ENCODE results near the gene PSORS1C1.
A peak's percentile ranks its signal among the peaks of the same experiment; 100 is the strongest.

PSORS1C1 gene

DNA sequence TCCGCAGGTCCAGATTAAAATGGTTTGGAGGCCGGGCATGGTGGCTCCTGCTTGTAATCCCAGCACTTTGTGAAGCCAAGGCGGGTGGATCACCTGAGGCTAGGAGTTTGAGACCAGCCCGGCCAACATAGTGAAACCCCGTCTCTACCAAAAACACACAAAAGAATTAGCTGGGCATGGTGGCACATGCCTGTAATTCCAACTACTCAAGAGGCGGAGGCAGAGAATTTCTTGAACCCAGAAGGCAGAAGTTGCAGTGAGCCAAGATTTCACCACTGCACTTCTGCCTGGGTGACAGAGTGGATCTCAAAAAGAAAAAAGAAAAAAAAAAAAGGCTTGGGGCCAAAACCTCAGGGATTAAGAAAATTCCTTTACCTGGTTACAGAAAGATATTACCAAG lies 32.7 kb upstream of the PSORS1C1 start:
- H3K9ac ChIP-seq, result no peak overlapping the region
- H2AFZ ChIP-seq, result no peak overlapping the region
- H3K4me1 ChIP-seq, result peaks cover 6% of the 10 kb centered on the region
- no peaks in the 10 kb centered on the region for H3K36me3 ChIP-seq (ENCODE audit: control insufficient read depth, insufficient read depth, low read length)
- no peak overlapping the region for H3K4me2 ChIP-seq (ENCODE audit: low read length)
- H3K27ac ChIP-seq, result no peak overlapping the region
- H3K27me3 ChIP-seq (ENCODE audit: control insufficient read depth, insufficient read depth, low read length), result no peaks in the 10 kb centered on the region
- H3K79me2 ChIP-seq, result no peaks in the 10 kb centered on the region
- no peak overlapping the region for H3K4me3 ChIP-seq (ENCODE audit: low read depth, low read length)
- no peaks in the 10 kb centered on the region for H3K9me3 ChIP-seq (ENCODE audit: control insufficient read depth, low read length)
- TF ChIP-seq, protein P1, sequence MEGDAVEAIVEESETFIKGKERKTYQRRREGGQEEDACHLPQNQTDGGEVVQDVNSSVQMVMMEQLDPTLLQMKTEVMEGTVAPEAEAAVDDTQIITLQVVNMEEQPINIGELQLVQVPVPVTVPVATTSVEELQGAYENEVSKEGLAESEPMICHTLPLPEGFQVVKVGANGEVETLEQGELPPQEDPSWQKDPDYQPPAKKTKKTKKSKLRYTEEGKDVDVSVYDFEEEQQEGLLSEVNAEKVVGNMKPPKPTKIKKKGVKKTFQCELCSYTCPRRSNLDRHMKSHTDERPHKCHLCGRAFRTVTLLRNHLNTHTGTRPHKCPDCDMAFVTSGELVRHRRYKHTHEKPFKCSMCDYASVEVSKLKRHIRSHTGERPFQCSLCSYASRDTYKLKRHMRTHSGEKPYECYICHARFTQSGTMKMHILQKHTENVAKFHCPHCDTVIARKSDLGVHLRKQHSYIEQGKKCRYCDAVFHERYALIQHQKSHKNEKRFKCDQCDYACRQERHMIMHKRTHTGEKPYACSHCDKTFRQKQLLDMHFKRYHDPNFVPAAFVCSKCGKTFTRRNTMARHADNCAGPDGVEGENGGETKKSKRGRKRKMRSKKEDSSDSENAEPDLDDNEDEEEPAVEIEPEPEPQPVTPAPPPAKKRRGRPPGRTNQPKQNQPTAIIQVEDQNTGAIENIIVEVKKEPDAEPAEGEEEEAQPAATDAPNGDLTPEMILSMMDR (IDR thresholded peaks at IDR 0.05), result no peak

DNA sequence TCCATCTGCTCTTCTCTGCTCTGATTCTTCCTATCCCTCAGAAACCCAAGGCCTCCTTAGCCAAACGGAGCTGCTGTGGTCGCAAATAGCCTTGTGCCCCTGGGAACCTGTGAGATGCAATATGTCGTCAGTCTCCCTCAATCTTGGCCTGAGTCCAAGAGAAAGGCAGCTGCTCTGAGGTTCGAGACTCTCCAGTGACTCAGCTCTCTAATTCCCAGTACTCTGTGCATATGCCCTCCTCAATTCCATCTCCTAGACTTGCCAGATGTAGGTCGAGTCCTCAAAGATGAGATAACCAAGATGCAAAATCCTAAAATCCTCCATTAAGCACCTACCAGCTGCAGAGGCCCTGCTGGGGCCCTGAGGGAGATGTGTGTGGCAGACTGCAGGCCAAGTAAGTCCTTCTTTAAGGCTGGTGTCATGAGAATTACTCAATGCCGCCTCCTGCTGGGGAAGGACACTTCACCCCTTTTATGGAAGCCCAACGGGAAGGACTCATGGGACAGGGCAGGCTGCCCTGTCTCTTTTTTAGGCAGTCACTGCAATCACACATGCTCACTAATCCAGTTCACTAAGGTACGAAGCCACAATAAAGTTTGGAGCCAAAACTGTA lies 30.8 kb upstream of the PSORS1C1 start:
- H3K27ac ChIP-seq, result no peak overlapping the region
- H3K9ac ChIP-seq, result no peak overlapping the region
- H3K36me3 ChIP-seq (ENCODE audit: control insufficient read depth, insufficient read depth, low read length), result no peaks in the 10 kb centered on the region

DNA sequence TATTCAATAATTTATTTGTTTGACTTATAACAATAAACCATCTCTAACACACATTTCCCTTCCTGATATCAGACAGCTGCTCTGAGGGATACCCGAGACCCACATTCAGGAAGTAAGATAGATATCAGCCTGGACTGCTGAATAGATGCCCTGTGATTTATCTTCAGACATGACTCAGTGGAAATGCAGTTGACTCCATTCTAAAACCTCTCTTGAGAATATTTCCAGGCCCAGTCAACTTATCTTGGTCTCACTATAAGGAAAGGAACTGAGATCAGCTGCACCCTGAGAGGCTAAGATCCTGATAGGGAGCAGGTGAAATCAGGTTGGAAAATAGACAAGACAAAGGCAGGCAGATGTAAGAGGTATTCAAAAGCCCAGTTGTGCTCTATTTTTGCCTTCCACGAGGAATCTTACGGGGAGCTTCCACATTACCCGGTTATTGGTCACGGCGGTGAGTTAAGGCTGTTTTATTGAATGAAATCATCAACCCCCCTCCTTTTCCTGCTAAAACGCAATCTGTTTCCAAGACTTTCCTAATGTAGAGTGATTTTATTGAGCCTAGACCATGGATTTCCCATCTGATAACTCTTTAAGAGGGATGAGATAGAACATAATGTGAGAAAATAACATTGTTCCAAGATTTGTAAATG lies 27.7 kb upstream of the PSORS1C1 start:
- peaks cover 12% of the 10 kb centered on the region for H3K4me1 ChIP-seq
- H3K27ac ChIP-seq, result peak overlapping the region; percentile 37
- H3K79me2 ChIP-seq, result no peaks in the 10 kb centered on the region
- H3K27me3 ChIP-seq (ENCODE audit: control insufficient read depth, insufficient read depth, low read length), result no peaks in the 10 kb centered on the region
- H3K4me3 ChIP-seq (ENCODE audit: low read depth, low read length), result peak overlapping the region; percentile 19
- peak overlapping the region; percentile 67 for H2AFZ ChIP-seq
- no peaks in the 10 kb centered on the region for H3K9me3 ChIP-seq (ENCODE audit: control insufficient read depth, low read length)
- H3K36me3 ChIP-seq (ENCODE audit: control insufficient read depth, insufficient read depth, low read length), result no peaks in the 10 kb centered on the region
- peak overlapping the region; percentile 60 for H3K4me2 ChIP-seq (ENCODE audit: low read length)
- peak overlapping the region; percentile 41 for H3K9ac ChIP-seq
- TF ChIP-seq, protein P1 (IDR thresholded peaks at IDR 0.05), result no peak

More for the DNA sequence above, 30.8 kb upstream of the PSORS1C1 start:
- Histone ChIP-seq H3K79me2 (no peaks in the 10 kb centered on the region), H3K4me3 (ENCODE audit: low read depth, low read length) (no peak overlapping the region), H3K4me2 (ENCODE audit: low read length) (no peak overlapping the region), H3K9me3 (ENCODE audit: control insufficient read depth, low read length) (no peaks in the 10 kb centered on the region), H3K27me3 (ENCODE audit: control insufficient read depth, insufficient read depth, low read length) (no peaks in the 10 kb centered on the region), H2AFZ (no peak overlapping the region), H3K4me1 (peaks cover 12% of the 10 kb centered on the region)
- TF ChIP-seq, protein P1 (IDR thresholded peaks at IDR 0.05), result peak; percentile 12

DNA sequence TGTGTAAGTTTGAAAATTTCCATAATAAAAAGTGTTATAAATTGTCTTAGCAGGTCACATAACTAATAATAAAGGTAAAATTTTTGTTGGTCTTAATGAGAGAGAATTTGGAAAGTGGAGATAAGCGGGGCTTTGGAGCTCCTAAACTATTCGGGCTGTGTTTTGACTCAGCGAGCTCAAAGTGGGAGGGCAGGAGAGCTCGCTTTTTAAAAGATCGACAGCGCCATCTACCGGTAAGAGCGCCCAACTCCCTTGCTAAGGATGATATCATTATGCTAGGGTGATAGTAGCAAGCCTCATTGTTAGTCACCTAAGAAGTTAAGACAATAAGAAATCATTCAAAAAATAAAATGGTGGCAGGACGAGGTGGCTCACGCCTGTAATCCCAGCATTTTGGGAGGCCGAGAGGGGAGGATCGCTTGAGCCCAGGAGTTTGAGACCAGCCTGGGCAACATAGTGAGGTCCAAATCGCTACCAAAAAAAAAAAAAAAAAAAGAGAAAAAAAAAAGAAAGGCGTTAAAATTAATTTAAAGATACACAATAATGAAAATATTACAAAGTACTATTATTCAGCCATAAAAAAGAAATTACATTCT lies 27.0 kb upstream of the PSORS1C1 start:
- no peaks in the 10 kb centered on the region for H3K27me3 ChIP-seq (ENCODE audit: control insufficient read depth, insufficient read depth, low read length)
- H3K4me3 ChIP-seq (ENCODE audit: low read depth, low read length), result peak overlapping the region; percentile 19
- no peaks in the 10 kb centered on the region for H3K9me3 ChIP-seq (ENCODE audit: control insufficient read depth, low read length)
- peak overlapping the region; percentile 41 for H3K9ac ChIP-seq
- TF ChIP-seq, protein P1 (IDR thresholded peaks at IDR 0.05), result peak; percentile 88
- peak overlapping the region; percentile 37 for H3K27ac ChIP-seq
- H3K4me1 ChIP-seq, result peaks cover 12% of the 10 kb centered on the region
- no peaks in the 10 kb centered on the region for H3K79me2 ChIP-seq
- peak overlapping the region; percentile 60 for H3K4me2 ChIP-seq (ENCODE audit: low read length)
- peak overlapping the region; percentile 67 for H2AFZ ChIP-seq
- no peaks in the 10 kb centered on the region for H3K36me3 ChIP-seq (ENCODE audit: control insufficient read depth, insufficient read depth, low read length)

All from parathyroid adenoma (tissue), 2 donors.